Measurements from ENCODE around the gene ZNF883. TPM values are rescaled to one million over a fixed set of nuclear protein-coding genes. Genes with fewer than 3 reads are reported as not detected.

ZNF883 gene
- total RNA-seq (2012; rRNA removed) (0.54 and 0.83 TPM in 2 replicates), polyA plus RNA-seq (2012; rRNA removed) (0.32 and 0.51 TPM in 2 replicates), Bru-seq, nascent RNA (percentile 34 among the genes with signal in this experiment), BruChase-seq, experiment 1, labeled RNA remaining after a 6-hour chase (percentile 48 among the genes with signal in this experiment), BruChase-seq, experiment 2, labeled RNA remaining after a 2-hour chase (percentile 44 among the genes with signal in this experiment)
- 0.08 and 0.10 TPM in 2 replicates for polyA plus RNA-seq (2012; cell fraction: cytosol; rRNA removed)
- 0.03 and 0.54 TPM in 2 replicates for polyA plus RNA-seq (2012; cell fraction: nucleus; rRNA removed; ENCODE audit: low replicate concordance)
- long read RNA-seq, partial matches to known transcripts = 0 of 3 reads
- long read RNA-seq, other reads (novel, unspliced or antisense) = 2 of 3 reads

GRCh38 chr9:113011911-113012381, at the start of gene ZNF883:
Gene ZNF883 (minus strand): TSS chr9:113012192.
- Histone ChIP-seq H3K27ac (ENCODE audit: insufficient read depth, low read length) (no peak within 1 kb of the TSS), H3K4me2 (ENCODE audit: low read depth, low read length) (peak within 1 kb of the TSS; percentile 79), H3K9ac (ENCODE audit: low read depth, low read length) (no peak within 1 kb of the TSS; the same call in 1 of the 2 replicates), H2BK15ac (ENCODE audit: low read depth, low read length) (no peak within 1 kb of the TSS), H3K79me1 (ENCODE audit: low read depth in 1 of 2, low read length in 2 of 2) (no peaks in the 10 kb centered on the region), H3K4me3 (ENCODE audit: insufficient read depth, low read depth, low read length) (peak within 1 kb of the TSS; percentile 50), H3K9me3 (ENCODE audit: control insufficient read depth, insufficient read depth, low read length) (peaks cover 6% of the 10 kb centered on the region), H4K91ac (ENCODE audit: insufficient read depth, low read depth, low read length) (no peak within 1 kb of the TSS), H2BK120ac (ENCODE audit: low read depth, low read length) (no peak within 1 kb of the TSS), H3K4me1 (ENCODE audit: control insufficient read depth, insufficient read depth, low read length) (no peaks in the 10 kb centered on the region), H4K8ac (ENCODE audit: low read depth in 2 of 2, low read length in 2 of 2) (peak within 1 kb of the TSS; percentile 39 to 70; a peak in 3 of 4 replicates), H3K56ac (ENCODE audit: extremely low read depth, insufficient read depth, low read length) (no peak within 1 kb of the TSS), H4K20me1 (ENCODE audit: insufficient read depth, low read length) (no peaks in the 10 kb centered on the region), H3K4ac (ENCODE audit: low read depth, low read length) (no peak within 1 kb of the TSS), H3K9me1 (ENCODE audit: insufficient read depth, low read length) (no peaks in the 10 kb centered on the region), H3K36me3 (ENCODE audit: control insufficient read depth, insufficient read depth, low read length) (no peaks in the 10 kb centered on the region), H3K27me3 (ENCODE audit: control insufficient read depth, insufficient read depth, low read length) (no peaks in the 10 kb centered on the region), H2AFZ (replicated peaks; ENCODE audit: low read length, poor library complexity) (peak within 1 kb of the TSS; percentile 96), H3K18ac (ENCODE audit: low read depth, low read length) (no peak within 1 kb of the TSS), H3K14ac (replicated peaks; ENCODE audit: low read depth, low read length) (no peak within 1 kb of the TSS; the same call in 1 of the 2 replicates), H2BK20ac (ENCODE audit: low read depth, low read length) (no peak within 1 kb of the TSS), H2BK5ac (ENCODE audit: low read depth, low read length, poor library complexity, severe bottlenecking) (no peak within 1 kb of the TSS), H2AK9ac (replicated peaks; ENCODE audit: low read depth, low read length, poor library complexity) (no peak within 1 kb of the TSS), H2AK5ac (ENCODE audit: low read depth, low read length) (no peak within 1 kb of the TSS), H3K23ac (ENCODE audit: low read depth, low read length) (no peak within 1 kb of the TSS), H4K5ac (ENCODE audit: low read depth, low read length) (peak within 1 kb of the TSS; percentile 56)
- DNase-seq = peak; percentile 55
- in situ Hi-C loops (cut with MboI; ENCODE audit: low sequenced_read_pairs) (no loop called here), dilution Hi-C loops (cut with HindIII; ENCODE audit: low sequenced_read_pairs, unreplicated experiment) (no loop called here), intact Hi-C loops (cut with micrococcal nuclease) (no loop called here)
- BruUV-seq (replicated peaks) = no TSS peak
- WGBS, 2 experiments (ENCODE audit: extremely low coverage in 2 of 2, insufficient read length in 1 of 2) = 0% methylated on average over 7 of the region's 30 CpGs; no CpG with 5 or more reads in 1 of the 2 experiments
- CTCF ChIA-PET = interaction anchor here (0.7 kb wide), 1 partner anchor 724 kb away, joined by 3 read pairs; no protein-coding TSS in a partner anchor
- ATAC-seq (ENCODE audit: low read depth) = peak; percentile 99
- POLR2A ChIA-PET (ENCODE audit: unreplicated experiment) = no interaction called here
- TF ChIP-seq SMC3 (IDR thresholded peaks at IDR 0.05; ENCODE audit: low read depth, low read length) = no peak
- no peak for TF ChIP-seq MAFK (IDR thresholded peaks at IDR 0.05; ENCODE audit: low read depth, low read length)
- no peak for TF ChIP-seq MAZ (IDR thresholded peaks at IDR 0.05; ENCODE audit: borderline replicate concordance, low read depth, low read length)
- TF ChIP-seq CHD1 (IDR thresholded peaks at IDR 0.05; ENCODE audit: low read depth, low read length) = no peak
- TF ChIP-seq RCOR1 (IDR thresholded peaks at IDR 0.05; ENCODE audit: insufficient replicate concordance, low read length) = no peak
- no peak for TF ChIP-seq FOS (IDR thresholded peaks at IDR 0.05; ENCODE audit: low read depth, low read length)
- no peak for TF ChIP-seq USF2 (IDR thresholded peaks at IDR 0.05; ENCODE audit: low read depth, low read length)
- TF ChIP-seq CEBPB (IDR thresholded peaks at IDR 0.05; ENCODE audit: low read depth, low read length) = no peak
- TF ChIP-seq MXI1 (IDR thresholded peaks at IDR 0.05; ENCODE audit: borderline replicate concordance, low read depth, low read length) = no peak
- no peak for TF ChIP-seq RAD21 (IDR thresholded peaks at IDR 0.05; ENCODE audit: low read length)
- peak; percentile 23; the same call in 1 of the 2 replicates for TF ChIP-seq BHLHE40 (IDR thresholded peaks at IDR 0.05; ENCODE audit: low read depth, low read length)
- 0 out of 2 replicates have a peak, but pooled peaks have one; percentile 6 for TF ChIP-seq CTCF (conservative IDR thresholded peaks at IDR 0.05; ENCODE audit: low read depth, low read length)
- TF ChIP-seq ELK1 (IDR thresholded peaks at IDR 0.05; ENCODE audit: borderline replicate concordance, low read depth, low read length) = no peak
- no peak for TF ChIP-seq RFX5 (IDR thresholded peaks at IDR 0.05; ENCODE audit: low read depth, low read length)

Measured in IMR-90 (cell line).